Small intestine (tissue), 7 donors: ENCODE data around the gene SULT4A1. TPM values are rescaled to one million over a fixed set of nuclear protein-coding genes. Genes with fewer than 3 reads are reported as not detected.

Experiments used
- DNase-seq, 2 donors: peaks; one replicate each; pipeline versions ENCODE4 v3.0.0 to v3.0.0-alpha.2; 2013
- FAIRE-seq: peaks from 2 replicates; lab custom pipeline; 2012; peaks lifted over from hg19 to GRCh38; lab: Jason Lieb, UNC
- H3K27ac ChIP-seq, 3 donors: one replicate each; pipeline ENCODE4 v1.5.1; 2013; ENCODE audit warnings: low read length in 2 of 3, mild to moderate bottlenecking in 2 of 3, control low read depth in 1 of 3, inconsistent platforms in 1 of 3, low read depth in 1 of 3, moderate library complexity in 1 of 3
- H3K27me3 ChIP-seq, 3 donors: one replicate each; pipeline ENCODE4 v1.6.1; 2013; ENCODE audit warnings: low read length in 3 of 3, inconsistent platforms in 1 of 3; ENCODE audit not compliant: control insufficient read depth in 3 of 3, insufficient read depth in 3 of 3
- H3K36me3 ChIP-seq, 3 donors: one replicate each; pipeline ENCODE4 v1.6.1; 2013; ENCODE audit warnings: low read length in 3 of 3, inconsistent platforms in 1 of 3, low read depth in 1 of 3, mild to moderate bottlenecking in 1 of 3, moderate library complexity in 1 of 3; ENCODE audit not compliant: control insufficient read depth in 3 of 3, insufficient read depth in 2 of 3
- H3K4me1 ChIP-seq, 3 donors: one replicate each; pipeline ENCODE4 v1.6.1; 2013; ENCODE audit warnings: low read length in 2 of 3, inconsistent platforms in 1 of 3, low read depth in 1 of 3, mild to moderate bottlenecking in 1 of 3, moderate library complexity in 1 of 3; ENCODE audit not compliant: control insufficient read depth in 3 of 3, insufficient read depth in 2 of 3
- H3K4me3 ChIP-seq, 3 donors: one replicate each; pipeline ENCODE4 v1.5.1; 2013; ENCODE audit warnings: low read length in 3 of 3, control low read depth in 1 of 3, inconsistent platforms in 1 of 3, low read depth in 1 of 3, mild to moderate bottlenecking in 1 of 3, moderate library complexity in 1 of 3
- H3K9me3 ChIP-seq, 2 donors: one replicate each; pipeline ENCODE4 v1.6.1; 2013; ENCODE audit warnings: low read depth in 1 of 2, low read length in 1 of 2; ENCODE audit not compliant: control insufficient read depth in 2 of 2, insufficient read depth in 1 of 2
- WGBS, 3 donors: extraction: QIAGEN DNeasy Blood & Tissue Kit; methylation state at CpG; one replicate each; pipeline ENCODE4 v1.1.7; 2013; 5-methylcytosine and 5-hydroxymethylcytosine counted together
- polyA plus RNA-seq, 4 donors: library from polyadenylated mRNA; stranded (reverse) in 3 of 4; unstranded in 1 of 4; fragments of 200-250 nt in 3 of 4; fragments of 120-200 nt in 1 of 4; gene quantifications; one replicate each; pipeline versions ENCODE4 v1.2.1 to v1.2.3, GENCODE V29; 2013
- donor health status: healthy with polysubstance abuse.
- donor health status: control.
- donor health status: control.
- donor health status: Bipolar disorder and iron deficiency.
- donor health status: healthy.

Gene SULT4A1
- polyA plus RNA-seq, 4 donors = 0.53 to 60.4 (median 17.9) TPM

DNA sequence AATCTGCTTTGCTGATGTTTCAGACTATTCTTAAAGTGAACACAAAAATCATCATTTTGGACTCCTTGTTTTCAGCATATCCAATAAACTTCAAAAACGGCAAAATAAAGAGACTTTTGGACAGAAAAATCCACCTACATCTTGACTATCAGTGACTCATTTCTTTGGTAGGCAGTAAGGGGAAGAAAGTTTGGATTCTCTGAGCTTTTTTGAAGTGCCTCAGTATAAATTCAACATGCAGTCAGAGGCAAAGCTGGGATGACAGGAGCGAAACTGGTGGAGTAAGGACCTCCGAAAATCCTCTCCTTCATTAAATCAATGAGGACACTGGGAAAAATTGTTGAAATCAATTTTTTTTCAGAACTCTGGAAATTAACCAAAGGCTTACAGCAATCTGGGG lies 79.9 kb downstream of the SULT4A1 start:
- H3K27me3 ChIP-seq = no peaks in the 10 kb centered on the region
- DNase-seq (no peak), FAIRE-seq (no peak)
- H3K27ac ChIP-seq = no peak overlapping the region
- WGBS, 3 donors = 83 to 88% (median 87%) methylated on average over 3 of the region's 3 CpGs
- H3K4me3 ChIP-seq = no peak overlapping the region
- no peaks in the 10 kb centered on the region for H3K36me3 ChIP-seq
- H3K4me1 ChIP-seq = no peaks in the 10 kb centered on the region
- H3K9me3 ChIP-seq = no peaks in the 10 kb centered on the region

DNA sequence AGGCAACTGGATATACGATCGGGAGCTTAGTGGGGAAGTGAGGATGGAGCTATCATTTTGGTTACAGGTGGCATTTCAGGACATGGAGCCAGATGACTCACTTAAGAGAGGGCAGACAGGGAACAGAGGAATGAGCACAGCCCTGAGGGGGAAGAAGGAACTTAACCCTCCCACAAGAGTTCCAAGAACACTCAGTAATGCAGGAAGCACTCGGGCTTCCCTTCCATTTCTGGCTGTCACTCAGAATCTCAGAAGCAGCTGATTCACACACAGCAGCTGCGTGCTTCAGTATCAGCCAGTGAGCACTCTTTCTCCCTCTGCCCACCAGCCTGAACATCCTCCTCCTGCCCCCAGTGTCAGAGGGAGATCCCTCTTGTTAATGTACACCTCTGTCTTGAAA lies 85.0 kb downstream of the SULT4A1 start:
- no peak overlapping the region for H3K27ac ChIP-seq
- H3K27me3 ChIP-seq = no peaks in the 10 kb centered on the region

DNA sequence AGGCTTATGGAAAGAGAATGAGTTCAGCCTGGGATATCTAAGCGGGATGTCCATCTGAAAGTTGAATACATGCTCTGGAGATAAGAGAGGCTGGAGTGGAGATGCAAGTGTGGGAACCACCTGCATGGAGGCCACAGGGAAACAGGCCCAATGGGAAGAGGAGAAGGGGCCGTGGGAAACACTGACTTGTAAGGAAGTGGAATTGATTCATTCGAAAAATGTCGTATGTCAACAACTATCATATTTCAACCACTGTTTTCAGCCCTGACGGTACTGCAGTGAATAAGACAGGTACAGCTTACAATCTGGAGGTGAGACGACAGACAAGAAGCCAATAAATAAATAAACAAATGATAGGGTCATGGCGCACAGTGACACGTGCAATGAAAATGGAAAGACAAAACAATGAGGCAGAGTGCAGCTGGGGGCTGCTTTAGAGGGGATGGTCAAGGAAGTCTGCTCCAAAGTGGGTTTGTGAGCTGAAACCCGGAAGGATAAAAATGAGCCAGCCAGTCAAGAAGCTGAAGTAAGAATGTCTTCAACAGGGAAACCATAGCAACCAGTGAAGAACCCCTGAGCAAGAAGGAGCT lies 86.1 kb downstream of the SULT4A1 start:
- Histone ChIP-seq H3K36me3 (no peaks in the 10 kb centered on the region), H3K4me3 (no peak overlapping the region), H3K27me3 (no peaks in the 10 kb centered on the region), H3K9me3 (no peaks in the 10 kb centered on the region), H3K4me1 (no peaks in the 10 kb centered on the region), H3K27ac (no peak overlapping the region)
- FAIRE-seq (no peak), DNase-seq (no peak)
- WGBS, 3 donors = 77 to 85% (median 77%) methylated on average over 9 of the region's 9 CpGs

More for the DNA sequence above, 85.0 kb downstream of the SULT4A1 start:
- H3K4me1 ChIP-seq = no peaks in the 10 kb centered on the region
- no peak overlapping the region for H3K4me3 ChIP-seq
- H3K9me3 ChIP-seq = no peaks in the 10 kb centered on the region
- no peaks in the 10 kb centered on the region for H3K36me3 ChIP-seq
- DNase-seq (no peak), FAIRE-seq (no peak)
- WGBS, 3 donors = 49 to 73% (median 57%) methylated on average over 4 of the region's 4 CpGs

Other genes with a start within 250 kb of the SULT4A1 start
- gene EFCAB6, start 50.2 kb downstream of the SULT4A1 start, polyA plus RNA-seq = 1 to 10 TPM in 1 of 4 donors, under 1 TPM in 1, not detected in 2; 0.34 to 1.9 TPM
- not detected for gene PNPLA5, start 29.5 kb upstream of the SULT4A1 start, polyA plus RNA-seq
- 1 to 10 TPM in 1 of 4 donors, under 1 TPM in 2, not detected in 1; 0.22 to 4.0 (median 0.53) TPM for gene PNPLA3, start 61.3 kb upstream of the SULT4A1 start, polyA plus RNA-seq
- 10 to 100 TPM; 45.4 to 66.9 (median 56.4) TPM for gene SAMM50, start 92.9 kb upstream of the SULT4A1 start, polyA plus RNA-seq
- 10 to 100 TPM in 1 of 4 donors, 1 to 10 TPM in 2, under 1 TPM in 1; 0.45 to 16.5 (median 7.5) TPM for gene PARVB, start 161.8 kb upstream of the SULT4A1 start, polyA plus RNA-seq